Esophagus muscularis mucosa (tissue), 4 donors: ENCODE results near the gene COL27A1.

Experiments
- EP300 ChIP-seq: sonication (generic); formaldehyde crosslinking; IDR thresholded peaks from one replicate; pipeline ENCODE4 v1.6.1; 2017; ENCODE audit warnings: antibody characterized with exemption
- POLR2A ChIP-seq: fragments of 450-650 bp; IDR thresholded peaks from one replicate; pipeline ENCODE4 v1.6.1; 2017; ENCODE audit warnings: antibody characterized with exemption, moderate library complexity, mild to moderate bottlenecking, low read depth
- POLR2AphosphoS5 ChIP-seq, 2 donors: sonication (generic); formaldehyde crosslinking; IDR thresholded peaks; one replicate each; pipeline ENCODE4 v1.6.1; 2017; ENCODE audit warnings: antibody characterized with exemption in 2 of 2
- TF ChIP-seq, protein P1 (sequence below), 3 experiments: fragments of 200-600 bp in 2 of 3; fragments of 450-650 bp in 1 of 3; sonication (generic) in 2 of 3; IDR thresholded peaks; one replicate each; pipeline ENCODE4 v1.5.1; 2017 to 2019; ENCODE audit warnings: antibody characterized with exemption in 3 of 3, mild to moderate bottlenecking in 2 of 3, moderate library complexity in 1 of 3

DNA sequence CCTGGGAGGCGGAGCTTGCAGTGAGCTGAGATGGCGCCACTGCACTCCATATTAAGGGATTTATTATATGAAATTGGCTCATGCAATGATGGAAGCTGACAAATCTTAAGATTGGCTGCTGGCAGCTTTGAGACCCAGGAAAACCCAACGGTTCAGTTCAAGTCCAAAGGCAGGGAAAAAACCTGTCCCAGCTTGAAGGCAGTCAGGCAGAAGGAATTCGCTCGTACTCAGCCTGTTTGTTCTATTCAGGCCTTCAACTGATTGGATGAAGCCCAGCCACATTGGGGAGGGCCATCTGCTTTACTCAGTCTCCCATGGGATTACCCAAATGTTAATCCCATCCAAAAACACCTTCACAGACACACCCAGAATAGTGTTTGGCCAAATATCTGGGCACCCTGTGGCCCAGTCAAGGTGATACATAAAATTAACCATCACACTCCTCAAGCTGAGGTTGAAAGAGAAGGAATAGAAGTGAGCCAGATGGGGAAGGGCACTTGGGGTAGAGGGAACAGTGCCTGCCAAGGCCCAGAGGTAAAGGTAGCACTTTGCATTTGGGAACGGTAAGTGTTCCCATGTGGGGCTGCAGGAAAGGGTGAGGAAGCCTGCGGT, 159.0 kb downstream of the COL27A1 start:
- TF ChIP-seq, protein P1, sequence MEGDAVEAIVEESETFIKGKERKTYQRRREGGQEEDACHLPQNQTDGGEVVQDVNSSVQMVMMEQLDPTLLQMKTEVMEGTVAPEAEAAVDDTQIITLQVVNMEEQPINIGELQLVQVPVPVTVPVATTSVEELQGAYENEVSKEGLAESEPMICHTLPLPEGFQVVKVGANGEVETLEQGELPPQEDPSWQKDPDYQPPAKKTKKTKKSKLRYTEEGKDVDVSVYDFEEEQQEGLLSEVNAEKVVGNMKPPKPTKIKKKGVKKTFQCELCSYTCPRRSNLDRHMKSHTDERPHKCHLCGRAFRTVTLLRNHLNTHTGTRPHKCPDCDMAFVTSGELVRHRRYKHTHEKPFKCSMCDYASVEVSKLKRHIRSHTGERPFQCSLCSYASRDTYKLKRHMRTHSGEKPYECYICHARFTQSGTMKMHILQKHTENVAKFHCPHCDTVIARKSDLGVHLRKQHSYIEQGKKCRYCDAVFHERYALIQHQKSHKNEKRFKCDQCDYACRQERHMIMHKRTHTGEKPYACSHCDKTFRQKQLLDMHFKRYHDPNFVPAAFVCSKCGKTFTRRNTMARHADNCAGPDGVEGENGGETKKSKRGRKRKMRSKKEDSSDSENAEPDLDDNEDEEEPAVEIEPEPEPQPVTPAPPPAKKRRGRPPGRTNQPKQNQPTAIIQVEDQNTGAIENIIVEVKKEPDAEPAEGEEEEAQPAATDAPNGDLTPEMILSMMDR (IDR thresholded peaks at IDR 0.05), result no peak
- TF ChIP-seq POLR2A, result no peak
- no peak for TF ChIP-seq EP300
- no peak for TF ChIP-seq POLR2AphosphoS5 (IDR thresholded peaks at IDR 0.05)
